NCI-H524 treated with DMSO at 0.1 percent for 48 hours (cell line): ENCODE results near the gene WAC.
"Not testable (repeated sequence)": the region's sequence is repeated elsewhere in the genome, so short reads cannot be mapped to it uniquely, and the experiment has no call there.

Experiments used
- DNase-seq: peaks from one replicate; lab custom pipeline; 2025; lab: John Stamatoyannopoulos, UW

Gene WAC

GRCh38 chr10:28566458-28567015 lies 33.6 kb downstream of the WAC start:
- DNase-seq: no peak

- no peak for DNase-seq
Measured at GRCh38 chr10:28569506-28570159, 36.7 kb downstream of the WAC start.

GRCh38 chr10:28570598-28570997 lies 37.7 kb downstream of the WAC start:
- no peak for DNase-seq

- no peak for DNase-seq
Measured at GRCh38 chr10:28571265-28571664, 38.3 kb downstream of the WAC start.

GRCh38 chr10:28574214-28574613 lies 41.3 kb downstream of the WAC start:
- not testable (repeated sequence) for DNase-seq

- DNase-seq: no peak
Measured at GRCh38 chr10:28575852-28576251, 42.9 kb downstream of the WAC start.

- no peak for DNase-seq
Measured at GRCh38 chr10:28577506-28577905, 44.6 kb downstream of the WAC start.

- DNase-seq: no peak
Measured at GRCh38 chr10:28578454-28578853, 45.5 kb downstream of the WAC start.

- DNase-seq: no peak
Measured at GRCh38 chr10:28580825-28581224, 47.9 kb downstream of the WAC start.

- DNase-seq: no peak
Measured at GRCh38 chr10:28581916-28582315, 49.0 kb downstream of the WAC start.

GRCh38 chr10:28585076-28585475 lies 52.2 kb downstream of the WAC start:
- no peak for DNase-seq

- DNase-seq: no peak
Measured at GRCh38 chr10:28586176-28586575, 53.3 kb downstream of the WAC start.

GRCh38 chr10:28587270-28587969 lies 54.5 kb downstream of the WAC start:
- no peak for DNase-seq

GRCh38 chr10:28587970-28588290 lies 55.0 kb downstream of the WAC start:
- no peak for DNase-seq

- no peak for DNase-seq
Measured at GRCh38 chr10:28592953-28593352, 60.0 kb downstream of the WAC start.

GRCh38 chr10:28593811-28594210 lies 60.9 kb downstream of the WAC start:
- no peak for DNase-seq

- DNase-seq: no peak
Measured at GRCh38 chr10:28594406-28594805, 61.5 kb downstream of the WAC start.

GRCh38 chr10:28595613-28596012 lies 62.7 kb downstream of the WAC start:
- DNase-seq: no peak

GRCh38 chr10:28600056-28600455 lies 67.1 kb downstream of the WAC start:
- no peak for DNase-seq

GRCh38 chr10:28601012-28601411 lies 68.1 kb downstream of the WAC start:
- no peak for DNase-seq

GRCh38 chr10:28604567-28605536 lies 71.9 kb downstream of the WAC start:
- DNase-seq: no peak

GRCh38 chr10:28606568-28606967 lies 73.7 kb downstream of the WAC start:
- DNase-seq: no peak
